K562 (cell line): Measurements from ENCODE around the gene XRCC5. TPM values are rescaled to one million over a fixed set of nuclear protein-coding genes. Genes with fewer than 3 reads are reported as not detected.

ENCODE experiments used
- ATF1 ChIP-seq, 2 experiments: fragments of 450-650 bp in 1 of 2; IDR thresholded peaks; 2 replicates each; pipeline ENCODE4 v1.6.1; 2016; ENCODE audit warnings: missing compliant biosample characterization in 1 of 2, missing genetic modification characterization in 1 of 2
- BRD4 ChIP-seq: fragments of 200-600 bp; sonication (generic); IDR thresholded peaks from 2 replicates; pipeline ENCODE4 v1.6.1; 2017; ENCODE audit warnings: inconsistent platforms
- CREM ChIP-seq: IDR thresholded peaks from 2 replicates; pipeline ENCODE4 v1.6.1; 2014; ENCODE audit warnings: antibody characterized with exemption, low read depth
- CSDE1 ChIP-seq, 2 experiments: fragments of 450-650 bp; IDR thresholded peaks; 2 replicates each; pipeline ENCODE4 v1.6.1; 2016; ENCODE audit warnings: mild to moderate bottlenecking in 1 of 2
- DDX20 ChIP-seq: fragments of 450-650 bp; IDR thresholded peaks from 2 replicates; pipeline ENCODE4 v1.6.1; 2016; ENCODE audit warnings: missing genetic modification characterization, low read depth, mild to moderate bottlenecking, missing compliant biosample characterization, moderate library complexity
- GATAD2A ChIP-seq: fragments of 450-650 bp; IDR thresholded peaks from 2 replicates; pipeline ENCODE4 v1.6.1; 2017
- MEF2A ChIP-seq: IDR thresholded peaks from 2 replicates; pipeline ENCODE4 v1.6.1; 2011; ENCODE audit warnings: low read depth, mild to moderate bottlenecking, low read length, moderate library complexity; ENCODE audit not compliant: control insufficient read depth
- NCOA1 ChIP-seq: fragments of 450-650 bp; IDR thresholded peaks from 2 replicates; pipeline ENCODE4 v1.6.1; 2016; ENCODE audit warnings: low read depth
- NFXL1 ChIP-seq: fragments of 450-650 bp; formaldehyde crosslinking; IDR thresholded peaks from 2 replicates; pipeline ENCODE4 v1.4.0; 2021; ENCODE audit warnings: mild to moderate bottlenecking
- OTX1 ChIP-seq: fragments of 450-650 bp; formaldehyde crosslinking; IDR thresholded peaks from 2 replicates; pipeline ENCODE4 v1.4.0; 2022; ENCODE audit warnings: mild to moderate bottlenecking
- TCF7L2 ChIP-seq: fragments of 150-350 bp; IDR thresholded peaks from 2 replicates; pipeline ENCODE4 v1.6.1; 2016; ENCODE audit warnings: low read depth, mild to moderate bottlenecking, low read length, moderate library complexity
- ZNF79 ChIP-seq: fragments of 250-450 bp; sonication (Bioruptor Pico); IDR thresholded peaks from 2 replicates; pipeline ENCODE4 v1.4.0; 2020; ENCODE audit warnings: low read depth, mild to moderate bottlenecking, moderate library complexity
- polyA plus RNA-seq, 8 experiments: library from polyadenylated mRNA; depleted of rRNA in 4 of 8; stranded (reverse) in 5 of 8; unstranded in 3 of 8; fragments of >200 nt; fragmentation: Nextera tagmentation in 2 of 8; fragmentation: Illumina TruSeq in 1 of 8; extraction: Ambion mirVana in 2 of 8; extraction: Trizol in 1 of 8; gene quantifications; 2 replicates each; pipeline versions ENCODE4 v1.2.1 to v1.2.3, GENCODE V29; 2011 to 2014; ENCODE audit warnings: inconsistent platforms in 1 of 8, missing spikeins in 1 of 8
- total RNA-seq, 7 experiments: library from RNA; depleted of rRNA in 6 of 7; stranded (reverse); fragments of >200 nt in 6 of 7; fragmentation: Illumina TruSeq in 2 of 7; extraction: Trizol in 2 of 7; gene quantifications; 2 replicates each; pipeline versions ENCODE4 v1.2.1 to v1.2.3, GENCODE V29; 2011 to 2021; ENCODE audit warnings: low replicate concordance in 1 of 7
- TF ChIP-seq, protein P1 (sequence below): fragments of 450-650 bp; formaldehyde crosslinking; IDR thresholded peaks from 2 replicates; pipeline ENCODE4 v1.4.0; 2022; ENCODE audit warnings: missing genetic modification characterization
- TF ChIP-seq, protein P2 (sequence below): fragments of 250-450 bp; sonication (Bioruptor Pico); IDR thresholded peaks from 2 replicates; pipeline ENCODE4 v1.6.1; 2021; ENCODE audit warnings: mild to moderate bottlenecking
- TF ChIP-seq, protein P3 (sequence below): IDR thresholded peaks from 2 replicates; pipeline ENCODE4 v1.6.1; 2012; ENCODE audit warnings: low read depth, low read length, improper control_type of control experiment, borderline replicate concordance
- TF ChIP-seq, protein P4 (sequence below): fragments of 250-450 bp; sonication (Bioruptor Pico); IDR thresholded peaks from 2 replicates; pipeline ENCODE4 v1.8.0; 2021; ENCODE audit warnings: moderate library complexity, mild to moderate bottlenecking, inconsistent platforms

Gene XRCC5
- total and polyA plus RNA-seq, 9 of the 15 experiments (the other 6 are each of a cell fraction or from before 2014, with no cell fraction given) = 168 to 551 (median 297) TPM

DNA sequence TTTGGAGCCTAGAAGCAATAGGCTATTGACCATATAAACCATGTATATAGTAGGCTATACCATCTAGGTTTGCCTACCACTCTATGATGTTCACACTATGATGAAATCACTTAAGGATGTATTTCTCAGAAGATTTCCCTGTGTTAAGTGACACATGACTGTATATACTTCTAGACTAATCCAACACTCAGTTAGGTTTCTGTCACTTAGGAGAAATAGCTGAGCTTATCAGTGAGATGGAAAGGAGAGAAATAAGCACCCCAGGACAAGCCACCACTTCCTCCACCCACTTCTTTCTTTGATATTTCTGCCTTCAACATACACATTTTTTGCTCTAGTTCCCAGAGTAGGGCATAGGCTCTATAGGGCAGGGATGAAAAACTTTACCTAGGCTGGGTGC is 35.4 kb upstream of the XRCC5 start (continued):
- no peak for TF ChIP-seq OTX1 (CRISPR knock-in tag)
- no peak for TF ChIP-seq MEF2A
- no peak for TF ChIP-seq NCOA1
- TF ChIP-seq CSDE1 (IDR thresholded peaks at IDR 0.05) = no peak
- no peak for TF ChIP-seq ATF1 (CRISPR knock-in tag; IDR thresholded peaks at IDR 0.05)
- TF ChIP-seq ATF1 (tag; IDR thresholded peaks at IDR 0.05) = no peak
- TF ChIP-seq CREM = no peak
- no peak for TF ChIP-seq TCF7L2
- TF ChIP-seq, protein P1, sequence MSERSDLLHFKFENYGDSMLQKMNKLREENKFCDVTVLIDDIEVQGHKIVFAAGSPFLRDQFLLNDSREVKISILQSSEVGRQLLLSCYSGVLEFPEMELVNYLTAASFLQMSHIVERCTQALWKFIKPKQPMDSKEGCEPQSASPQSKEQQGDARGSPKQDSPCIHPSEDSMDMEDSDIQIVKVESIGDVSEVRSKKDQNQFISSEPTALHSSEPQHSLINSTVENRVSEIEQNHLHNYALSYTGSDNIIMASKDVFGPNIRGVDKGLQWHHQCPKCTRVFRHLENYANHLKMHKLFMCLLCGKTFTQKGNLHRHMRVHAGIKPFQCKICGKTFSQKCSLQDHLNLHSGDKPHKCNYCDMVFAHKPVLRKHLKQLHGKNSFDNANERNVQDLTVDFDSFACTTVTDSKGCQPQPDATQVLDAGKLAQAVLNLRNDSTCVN (CRISPR knock-in tag) = no peak
- TF ChIP-seq, protein P2, sequence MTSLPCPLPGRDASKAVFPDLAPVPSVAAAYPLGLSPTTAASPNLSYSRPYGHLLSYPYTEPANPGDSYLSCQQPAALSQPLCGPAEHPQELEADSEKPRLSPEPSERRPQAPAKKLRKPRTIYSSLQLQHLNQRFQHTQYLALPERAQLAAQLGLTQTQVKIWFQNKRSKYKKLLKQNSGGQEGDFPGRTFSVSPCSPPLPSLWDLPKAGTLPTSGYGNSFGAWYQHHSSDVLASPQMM = no peak
- TF ChIP-seq, protein P3, sequence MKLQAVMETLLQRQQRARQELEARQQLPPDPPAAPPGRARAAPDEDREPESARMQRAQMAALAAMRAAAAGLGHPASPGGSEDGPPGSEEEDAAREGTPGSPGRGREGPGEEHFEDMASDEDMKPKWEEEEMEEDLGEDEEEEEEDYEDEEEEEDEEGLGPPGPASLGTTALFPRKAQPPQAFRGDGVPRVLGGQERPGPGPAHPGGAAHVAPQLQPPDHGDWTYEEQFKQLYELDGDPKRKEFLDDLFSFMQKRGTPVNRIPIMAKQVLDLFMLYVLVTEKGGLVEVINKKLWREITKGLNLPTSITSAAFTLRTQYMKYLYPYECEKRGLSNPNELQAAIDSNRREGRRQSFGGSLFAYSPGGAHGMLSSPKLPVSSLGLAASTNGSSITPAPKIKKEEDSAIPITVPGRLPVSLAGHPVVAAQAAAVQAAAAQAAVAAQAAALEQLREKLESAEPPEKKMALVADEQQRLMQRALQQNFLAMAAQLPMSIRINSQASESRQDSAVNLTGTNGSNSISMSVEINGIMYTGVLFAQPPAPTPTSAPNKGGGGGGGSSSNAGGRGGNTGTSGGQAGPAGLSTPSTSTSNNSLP = no peak
- TF ChIP-seq DDX20 (tag) = no peak
- no peak for TF ChIP-seq BRD4
- no peak for TF ChIP-seq ZNF79
- no peak for TF ChIP-seq GATAD2A
- TF ChIP-seq, protein P4, sequence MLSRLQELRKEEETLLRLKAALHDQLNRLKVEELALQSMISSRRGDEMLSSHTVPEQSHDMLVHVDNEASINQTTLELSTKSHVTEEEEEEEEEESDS (CRISPR knock-in tag) = no peak
- no peak for TF ChIP-seq NFXL1 (CRISPR knock-in tag)
- TF ChIP-seq, all 486 proteins: peak for 0
